ENCODE data around the gene AGAP1. TPM values are rescaled to one million over a fixed set of nuclear protein-coding genes. Genes with fewer than 3 reads are reported as not detected.
A peak's percentile ranks its signal among the peaks of the same experiment; 100 is the strongest.

Gene AGAP1
- total RNA-seq, 2 experiments from 2014 or later: 2.2 TPM

- Mint-ChIP-seq H3K4me3 (no peak overlapping the region), H3K36me3 (ENCODE audit: low read depth) (no peaks in the 10 kb centered on the region), H3K9me3 (ENCODE audit: low read depth) (peaks cover 2% of the 10 kb centered on the region), H3K27me3 (peaks cover 5% of the 10 kb centered on the region), H3K4me1 (no peaks in the 10 kb centered on the region), H3K27ac (no peak overlapping the region)
- ChIA-PET CTCF (no interaction called here), POLR2A (no interaction called here)
- intact Hi-C loops (cut with DNase I, micrococcal nuclease): no loop called here
- no peak for ATAC-seq
- no peak for DNase-seq
Measured at GRCh38 chr2:235545339-235546150, 51.7 kb downstream of the AGAP1 start.

GRCh38 chr2:235546151-235546435 is 52.2 kb downstream of the AGAP1 start:
- Mint-ChIP-seq H3K4me3 (no peak overlapping the region), H3K4me1 (no peaks in the 10 kb centered on the region), H3K9me3 (ENCODE audit: low read depth) (peaks cover 2% of the 10 kb centered on the region)

GRCh38 chr2:235546436-235546835 is 52.6 kb downstream of the AGAP1 start:
- Mint-ChIP-seq H3K4me3 (no peak overlapping the region), H3K4me1 (no peaks in the 10 kb centered on the region), H3K9me3 (ENCODE audit: low read depth) (peaks cover 2% of the 10 kb centered on the region), H3K27me3 (peaks cover 5% of the 10 kb centered on the region), H3K36me3 (ENCODE audit: low read depth) (no peaks in the 10 kb centered on the region), H3K27ac (no peak overlapping the region)
- ATAC-seq: no peak
- intact Hi-C loops (cut with DNase I, micrococcal nuclease): no loop called here
- POLR2A ChIA-PET: no interaction called here
- DNase-seq: no peak
- CTCF ChIA-PET: no interaction called here

More at GRCh38 chr2:235546151-235546435, 52.2 kb downstream of the AGAP1 start:
- H3K27ac Mint-ChIP-seq: no peak overlapping the region
- no peak for ATAC-seq
- intact Hi-C loops (cut with DNase I, micrococcal nuclease): no loop called here
- DNase-seq: no peak
- ChIA-PET CTCF (no interaction called here), POLR2A (no interaction called here)
- H3K27me3 Mint-ChIP-seq: peaks cover 5% of the 10 kb centered on the region
- no peaks in the 10 kb centered on the region for H3K36me3 Mint-ChIP-seq (ENCODE audit: low read depth)

- peaks cover 17% of the 10 kb centered on the region for H3K27me3 Mint-ChIP-seq
- POLR2A ChIA-PET: no interaction called here
- no peaks in the 10 kb centered on the region for H3K4me1 Mint-ChIP-seq
- intact Hi-C loops (cut with DNase I, micrococcal nuclease): no loop called here
- H3K4me3 Mint-ChIP-seq: no peak overlapping the region
- no peak overlapping the region for H3K27ac Mint-ChIP-seq
- no peaks in the 10 kb centered on the region for H3K36me3 Mint-ChIP-seq (ENCODE audit: low read depth)
- CTCF ChIA-PET: no interaction called here
- DNase-seq: no peak
- no peak for ATAC-seq
- H3K9me3 Mint-ChIP-seq (ENCODE audit: low read depth): no peaks in the 10 kb centered on the region
Measured at GRCh38 chr2:235549735-235550377, 56.0 kb downstream of the AGAP1 start.

- no peak overlapping the region for H3K27ac Mint-ChIP-seq
- no peaks in the 10 kb centered on the region for H3K9me3 Mint-ChIP-seq (ENCODE audit: low read depth)
- CTCF ChIA-PET: no interaction called here
- H3K4me3 Mint-ChIP-seq: no peak overlapping the region
- no peak for ATAC-seq
- H3K27me3 Mint-ChIP-seq: peaks cover 16% of the 10 kb centered on the region
- intact Hi-C loops (cut with DNase I, micrococcal nuclease): no loop called here
- POLR2A ChIA-PET: no interaction called here
- H3K4me1 Mint-ChIP-seq: no peaks in the 10 kb centered on the region
- DNase-seq: no peak
- H3K36me3 Mint-ChIP-seq (ENCODE audit: low read depth): no peaks in the 10 kb centered on the region
Measured at GRCh38 chr2:235550378-235550760, 56.5 kb downstream of the AGAP1 start.

GRCh38 chr2:235550946-235551345 is 57.1 kb downstream of the AGAP1 start:
- POLR2A ChIA-PET: no interaction called here
- intact Hi-C loops (cut with DNase I, micrococcal nuclease): no loop called here
- H3K4me3 Mint-ChIP-seq: no peak overlapping the region

GRCh38 chr2:235551965-235552364 is 58.1 kb downstream of the AGAP1 start:
- H3K27ac Mint-ChIP-seq: no peak overlapping the region
- no peaks in the 10 kb centered on the region for H3K36me3 Mint-ChIP-seq (ENCODE audit: low read depth)
- no peak overlapping the region for H3K4me3 Mint-ChIP-seq
- peaks cover 17% of the 10 kb centered on the region for H3K27me3 Mint-ChIP-seq
- intact Hi-C loops (cut with DNase I, micrococcal nuclease): no loop called here
- DNase-seq: peak; percentile 10
- no peaks in the 10 kb centered on the region for H3K4me1 Mint-ChIP-seq
- ChIA-PET POLR2A (no interaction called here), CTCF (no interaction called here)
- H3K9me3 Mint-ChIP-seq (ENCODE audit: low read depth): no peaks in the 10 kb centered on the region
- ATAC-seq: no peak

More at GRCh38 chr2:235550946-235551345, 57.1 kb downstream of the AGAP1 start:
- peaks cover 17% of the 10 kb centered on the region for H3K27me3 Mint-ChIP-seq
- no peaks in the 10 kb centered on the region for H3K9me3 Mint-ChIP-seq (ENCODE audit: low read depth)
- ATAC-seq: no peak
- no peaks in the 10 kb centered on the region for H3K4me1 Mint-ChIP-seq
- no peaks in the 10 kb centered on the region for H3K36me3 Mint-ChIP-seq (ENCODE audit: low read depth)
- no peak for DNase-seq
- no peak overlapping the region for H3K27ac Mint-ChIP-seq
- CTCF ChIA-PET: no interaction called here

GRCh38 chr2:235552671-235553070 is 58.8 kb downstream of the AGAP1 start:
- ATAC-seq (no peak), DNase-seq (no peak)
- no peaks in the 10 kb centered on the region for H3K36me3 Mint-ChIP-seq (ENCODE audit: low read depth)
- ChIA-PET CTCF (no interaction called here), POLR2A (no interaction called here)
- intact Hi-C loops (cut with DNase I, micrococcal nuclease): no loop called here
- H3K4me3 Mint-ChIP-seq: no peak overlapping the region
- peaks cover 17% of the 10 kb centered on the region for H3K27me3 Mint-ChIP-seq
- no peaks in the 10 kb centered on the region for H3K4me1 Mint-ChIP-seq
- no peak overlapping the region for H3K27ac Mint-ChIP-seq
- no peaks in the 10 kb centered on the region for H3K9me3 Mint-ChIP-seq (ENCODE audit: low read depth)

GRCh38 chr2:235553291-235553690 is 59.4 kb downstream of the AGAP1 start:
- CTCF ChIA-PET: no interaction called here
- ATAC-seq: no peak
- POLR2A ChIA-PET: no interaction called here
- H3K27me3 Mint-ChIP-seq: peaks cover 17% of the 10 kb centered on the region
- H3K4me3 Mint-ChIP-seq: no peak overlapping the region
- no peaks in the 10 kb centered on the region for H3K36me3 Mint-ChIP-seq (ENCODE audit: low read depth)
- DNase-seq: no peak
- no peaks in the 10 kb centered on the region for H3K4me1 Mint-ChIP-seq
- H3K9me3 Mint-ChIP-seq (ENCODE audit: low read depth): no peaks in the 10 kb centered on the region
- no peak overlapping the region for H3K27ac Mint-ChIP-seq
- intact Hi-C loops (cut with DNase I, micrococcal nuclease): no loop called here

GRCh38 chr2:235553696-235554100 is 59.9 kb downstream of the AGAP1 start:
- H3K4me3 Mint-ChIP-seq: no peak overlapping the region
- ChIA-PET CTCF (no interaction called here), POLR2A (no interaction called here)
- H3K27ac Mint-ChIP-seq: no peak overlapping the region
- no peaks in the 10 kb centered on the region for H3K36me3 Mint-ChIP-seq (ENCODE audit: low read depth)
- H3K4me1 Mint-ChIP-seq: no peaks in the 10 kb centered on the region
- no peaks in the 10 kb centered on the region for H3K9me3 Mint-ChIP-seq (ENCODE audit: low read depth)
- peaks cover 17% of the 10 kb centered on the region for H3K27me3 Mint-ChIP-seq
- ATAC-seq (no peak), DNase-seq (no peak)
- intact Hi-C loops (cut with DNase I, micrococcal nuclease): no loop called here

GRCh38 chr2:235554385-235554784 is 60.5 kb downstream of the AGAP1 start:
- ATAC-seq (no peak), DNase-seq (no peak)
- ChIA-PET POLR2A (no interaction called here), CTCF (no interaction called here)
- intact Hi-C loops (cut with DNase I, micrococcal nuclease): no loop called here
- Mint-ChIP-seq H3K27ac (no peak overlapping the region), H3K9me3 (ENCODE audit: low read depth) (no peaks in the 10 kb centered on the region), H3K27me3 (peaks cover 17% of the 10 kb centered on the region), H3K36me3 (ENCODE audit: low read depth) (no peaks in the 10 kb centered on the region), H3K4me1 (no peaks in the 10 kb centered on the region), H3K4me3 (no peak overlapping the region)

GRCh38 chr2:235554936-235555335 is 61.1 kb downstream of the AGAP1 start:
- Mint-ChIP-seq H3K36me3 (ENCODE audit: low read depth) (no peaks in the 10 kb centered on the region), H3K4me1 (no peaks in the 10 kb centered on the region), H3K4me3 (no peak overlapping the region), H3K27me3 (peaks cover 16% of the 10 kb centered on the region), H3K27ac (no peak overlapping the region), H3K9me3 (ENCODE audit: low read depth) (no peaks in the 10 kb centered on the region)
- ChIA-PET CTCF (no interaction called here), POLR2A (no interaction called here)
- intact Hi-C loops (cut with DNase I, micrococcal nuclease): no loop called here
- ATAC-seq (no peak), DNase-seq (no peak)
